Lung (tissue), 12 donors: ENCODE data around the gene KMT5C. TPM values are rescaled to one million over a fixed set of nuclear protein-coding genes. Genes with fewer than 3 reads are reported as not detected.

Experiments
- ATAC-seq: fragments of 200-7000 bp; cut with Tn5 transposase; one replicate; pipeline ENCODE4 v1.9.1; 2020; ENCODE audit warnings: moderate number of reproducible peaks; ENCODE audit not compliant: insufficient read depth, low FRiP score
- DNase-seq, 3 donors: peaks; one replicate each; pipeline ENCODE4 v3.0.0-alpha.2; 2013 to 2017
- H3K27ac ChIP-seq, 2 donors: one replicate each; pipeline ENCODE4 v1.5.1; 2013; ENCODE audit warnings: mild to moderate bottlenecking in 2 of 2, moderate library complexity in 2 of 2, control low read depth in 1 of 2, inconsistent platforms in 1 of 2, low read depth in 1 of 2, low read length in 1 of 2
- H3K27me3 ChIP-seq, 3 donors: one replicate each; pipeline ENCODE4 v1.5.1; 2013; ENCODE audit warnings: low read length in 2 of 3; ENCODE audit not compliant: control insufficient read depth in 3 of 3, insufficient read depth in 3 of 3
- H3K36me3 ChIP-seq, 4 donors: one replicate each; pipeline ENCODE4 v1.5.1; 2013; ENCODE audit warnings: low read length in 4 of 4, mild to moderate bottlenecking in 1 of 4, moderate library complexity in 1 of 4; ENCODE audit not compliant: control insufficient read depth in 4 of 4, insufficient read depth in 4 of 4
- H3K4me1 ChIP-seq, 5 donors: one replicate each; pipeline ENCODE4 v1.5.1; 2013; ENCODE audit warnings: low read length in 5 of 5, mild to moderate bottlenecking in 2 of 5, moderate library complexity in 1 of 5; ENCODE audit not compliant: control insufficient read depth in 5 of 5, insufficient read depth in 5 of 5
- H3K4me3 ChIP-seq: one replicate; pipeline ENCODE4 v1.5.1; 2013; ENCODE audit warnings: mild to moderate bottlenecking, control low read depth, moderate library complexity
- H3K9ac ChIP-seq, 2 donors: one replicate each; pipeline ENCODE4 v1.5.1; 2013; ENCODE audit warnings: low read length in 2 of 2, control low read depth in 1 of 2; ENCODE audit not compliant: insufficient read depth in 1 of 2
- H3K9me3 ChIP-seq, 4 donors: one replicate each; pipeline ENCODE4 v1.5.1; 2013; ENCODE audit warnings: low read length in 3 of 4, mild to moderate bottlenecking in 1 of 4, moderate library complexity in 1 of 4; ENCODE audit not compliant: control insufficient read depth in 4 of 4, insufficient read depth in 3 of 4
- WGBS, 2 donors: extraction: QIAGEN DNeasy Blood & Tissue Kit; methylation state at CpG; one replicate each; pipeline ENCODE4 v1.1.7; 2013; 5-methylcytosine and 5-hydroxymethylcytosine counted together
- polyA plus RNA-seq, 2 donors: library from polyadenylated mRNA; stranded (reverse); fragments of 200-250 nt; gene quantifications; one replicate each; pipeline ENCODE4 v1.2.1, GENCODE V29; 2013
- total RNA-seq, 2 donors: library from RNA; depleted of rRNA in 1 of 2; stranded (reverse); fragments of >200 nt in 1 of 2; gene quantifications; one replicate each; pipeline ENCODE4 v1.2.1, GENCODE V29; 2014 to 2021
- TF ChIP-seq, protein P1 (sequence below): IDR thresholded peaks from 2 replicates; pipeline ENCODE4 v1.5.1; 2012; ENCODE audit warnings: mild to moderate bottlenecking; ENCODE audit errors: control extremely low read depth, extremely low read depth
- donor health status: control.
- donor health status: control.
- donor health status: Bipolar disorder and iron deficiency.
- donor health status: healthy.
- donor health status: DM: yes; HTN: yes; CAD: no.

Gene KMT5C
- total and polyA plus RNA-seq, 4 donors: 6.7 to 16.5 (median 12.5) TPM

DNA sequence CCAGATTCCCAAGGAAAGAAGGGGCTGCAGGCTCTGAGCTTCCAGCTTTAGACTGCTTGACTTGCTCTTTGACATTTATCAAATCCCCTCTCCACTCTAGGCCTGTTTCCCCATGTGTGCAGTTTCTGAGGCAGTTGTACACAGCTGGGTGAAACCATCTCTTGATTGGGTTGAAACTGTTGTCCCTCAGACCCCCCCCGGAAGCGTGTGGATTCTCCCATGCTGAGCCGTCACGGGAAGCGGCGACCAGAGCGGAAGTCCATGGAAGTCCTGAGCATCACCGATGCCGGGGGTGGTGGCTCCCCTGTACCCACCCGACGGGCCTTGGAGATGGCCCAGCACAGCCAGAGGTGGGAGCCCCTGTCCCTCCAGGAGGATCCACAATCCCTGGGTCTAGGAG lies 36.2 kb upstream of the KMT5C start:
- peaks cover 0 to 12% (median 5%) of the 10 kb centered on the region in 4 donors for H3K36me3 ChIP-seq
- 93 to 97% methylated on average over 11 of the region's 11 CpGs for WGBS, 2 donors
- TF ChIP-seq, protein P1, sequence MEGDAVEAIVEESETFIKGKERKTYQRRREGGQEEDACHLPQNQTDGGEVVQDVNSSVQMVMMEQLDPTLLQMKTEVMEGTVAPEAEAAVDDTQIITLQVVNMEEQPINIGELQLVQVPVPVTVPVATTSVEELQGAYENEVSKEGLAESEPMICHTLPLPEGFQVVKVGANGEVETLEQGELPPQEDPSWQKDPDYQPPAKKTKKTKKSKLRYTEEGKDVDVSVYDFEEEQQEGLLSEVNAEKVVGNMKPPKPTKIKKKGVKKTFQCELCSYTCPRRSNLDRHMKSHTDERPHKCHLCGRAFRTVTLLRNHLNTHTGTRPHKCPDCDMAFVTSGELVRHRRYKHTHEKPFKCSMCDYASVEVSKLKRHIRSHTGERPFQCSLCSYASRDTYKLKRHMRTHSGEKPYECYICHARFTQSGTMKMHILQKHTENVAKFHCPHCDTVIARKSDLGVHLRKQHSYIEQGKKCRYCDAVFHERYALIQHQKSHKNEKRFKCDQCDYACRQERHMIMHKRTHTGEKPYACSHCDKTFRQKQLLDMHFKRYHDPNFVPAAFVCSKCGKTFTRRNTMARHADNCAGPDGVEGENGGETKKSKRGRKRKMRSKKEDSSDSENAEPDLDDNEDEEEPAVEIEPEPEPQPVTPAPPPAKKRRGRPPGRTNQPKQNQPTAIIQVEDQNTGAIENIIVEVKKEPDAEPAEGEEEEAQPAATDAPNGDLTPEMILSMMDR: no peak
- H3K4me1 ChIP-seq: peaks cover 0 to 8% (median 3%) of the 10 kb centered on the region in 5 donors
- no peak overlapping the region for H3K9ac ChIP-seq
- H3K27me3 ChIP-seq: no peaks in the 10 kb centered on the region
- DNase-seq (no peak), ATAC-seq (no peak)
- H3K4me3 ChIP-seq: no peak overlapping the region
- H3K9me3 ChIP-seq: no peaks in the 10 kb centered on the region
- H3K27ac ChIP-seq: no peak overlapping the region

DNA sequence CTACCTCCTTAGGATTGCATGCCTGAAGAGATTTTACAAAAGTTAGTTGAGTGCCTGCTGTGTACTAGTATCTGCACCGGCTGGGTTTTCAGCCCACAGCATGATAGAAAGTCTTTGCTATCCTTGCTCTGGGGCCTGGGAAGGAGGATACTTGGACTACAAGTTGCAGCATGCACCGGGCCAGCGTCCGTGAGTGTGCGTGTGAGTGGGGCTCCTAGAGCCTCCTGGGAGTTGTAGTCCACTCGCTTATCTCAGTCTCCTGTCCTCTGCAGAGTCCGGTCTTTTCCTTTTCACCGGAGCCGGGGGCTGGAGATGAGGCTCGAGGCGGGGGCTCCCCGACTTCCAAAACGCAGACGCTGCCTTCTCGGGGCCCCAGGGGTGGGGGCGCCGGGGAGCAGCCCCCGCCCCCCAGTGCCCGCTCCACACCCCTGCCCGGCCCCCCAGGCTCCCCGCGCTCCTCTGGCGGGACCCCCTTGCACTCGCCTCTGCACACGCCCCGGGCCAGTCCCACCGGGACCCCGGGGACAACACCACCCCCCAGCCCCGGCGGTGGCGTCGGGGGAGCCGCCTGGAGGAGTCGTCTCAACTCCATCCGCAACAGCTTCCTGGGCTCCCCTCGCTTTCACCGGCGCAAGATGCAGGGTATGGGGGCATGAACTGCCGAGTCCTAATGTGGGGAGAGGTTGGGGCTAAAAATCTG lies 35.2 kb upstream of the KMT5C start:
- no peak for ATAC-seq
- peak; percentile 38 to 42 (median 41) for DNase-seq
- H3K36me3 ChIP-seq: peaks cover 0 to 14% (median 6%) of the 10 kb centered on the region in 4 donors
- H3K27ac ChIP-seq: no peak overlapping the region
- H3K9ac ChIP-seq: no peak overlapping the region
- no peaks in the 10 kb centered on the region for H3K27me3 ChIP-seq
- H3K9me3 ChIP-seq: no peaks in the 10 kb centered on the region
- no peak overlapping the region for H3K4me3 ChIP-seq
- TF ChIP-seq, protein P1: no peak
- WGBS, 2 donors: 91 to 93% methylated on average over 39 of the region's 39 CpGs
- peaks cover 0 to 8% (median 3%) of the 10 kb centered on the region in 5 donors for H3K4me1 ChIP-seq

DNA sequence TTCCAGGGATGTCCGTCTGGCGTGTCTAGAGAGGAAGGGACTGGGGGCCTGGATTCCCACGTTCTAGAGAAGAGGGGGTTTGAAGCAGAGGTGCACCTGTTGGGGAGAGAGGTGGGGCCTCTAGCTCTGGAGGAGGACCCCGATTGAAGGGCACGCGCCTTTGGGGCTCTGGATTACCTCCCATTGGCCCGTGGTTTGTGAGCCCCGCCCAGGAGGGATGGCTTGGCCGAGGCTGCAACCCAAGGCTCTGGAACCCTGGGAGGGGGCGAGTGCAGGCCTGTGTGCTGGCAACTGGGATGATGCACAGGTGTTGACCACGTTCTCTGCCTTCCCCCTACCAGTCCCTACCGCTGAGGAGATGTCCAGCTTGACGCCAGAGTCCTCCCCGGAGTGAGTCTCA lies 34.7 kb upstream of the KMT5C start:
- H3K27ac ChIP-seq: no peak overlapping the region
- no peaks in the 10 kb centered on the region for H3K27me3 ChIP-seq
- WGBS, 2 donors: 77 to 89% methylated on average over 14 of the region's 14 CpGs
- H3K4me3 ChIP-seq: no peak overlapping the region
- no peak overlapping the region for H3K9ac ChIP-seq
- TF ChIP-seq, protein P1: no peak
- DNase-seq (no peak), ATAC-seq (no peak)
- peaks cover 0 to 14% (median 4%) of the 10 kb centered on the region in 4 donors for H3K36me3 ChIP-seq
- H3K4me1 ChIP-seq: peaks cover 0 to 8% (median 3%) of the 10 kb centered on the region in 5 donors
- no peaks in the 10 kb centered on the region for H3K9me3 ChIP-seq

DNA sequence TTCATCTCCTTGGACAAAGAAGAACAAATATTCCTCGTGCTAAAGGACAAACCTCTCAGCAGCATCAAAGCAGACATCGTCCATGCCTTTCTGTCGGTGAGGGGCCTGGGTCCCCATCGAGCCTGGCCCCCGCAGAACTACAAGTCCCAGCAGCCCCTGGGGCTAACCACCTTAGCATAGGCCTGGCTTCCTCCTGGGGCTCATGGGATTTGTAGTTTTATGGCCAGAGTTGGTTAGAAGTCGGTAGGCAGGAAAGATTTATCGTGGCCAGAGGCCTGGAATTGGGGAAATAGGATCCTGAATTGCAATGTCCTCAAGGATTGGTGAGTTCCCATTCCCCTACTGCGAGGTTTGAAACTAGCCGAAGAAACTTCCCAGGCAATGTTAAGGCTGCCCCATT lies 34.2 kb upstream of the KMT5C start:
- no peak for ATAC-seq
- Histone ChIP-seq H3K9ac (no peak overlapping the region), H3K27ac (no peak overlapping the region), H3K27me3 (no peaks in the 10 kb centered on the region), H3K4me1 (peaks cover 0 to 8% (median 3%) of the 10 kb centered on the region in 5 donors), H3K9me3 (no peaks in the 10 kb centered on the region), H3K4me3 (no peak overlapping the region), H3K36me3 (peaks cover 0 to 17% (median 3%) of the 10 kb centered on the region in 4 donors)
- peak; percentile 30 to 41 (median 38) for DNase-seq
- WGBS, 2 donors: 80 to 83% methylated on average over 9 of the region's 9 CpGs
- TF ChIP-seq, protein P1: no peak
